ENCODE data around the gene BNIP5.

The BNIP5 gene

GRCh38 chr6:36317623-36318022, 19.1 kb downstream of the BNIP5 start:
- Histone ChIP-seq H3K79me2 (ENCODE audit: insufficient read depth, low read length) (no peaks in the 10 kb centered on the region), H4K20me1 (ENCODE audit: insufficient read depth, low read length, poor library complexity, severe bottlenecking) (no peaks in the 10 kb centered on the region), H3K36me3 (ENCODE audit: insufficient read depth, low read length) (no peaks in the 10 kb centered on the region), H3F3A (ENCODE audit: low read depth) (no peaks in the 10 kb centered on the region), H3K4me1 (ENCODE audit: insufficient read depth, low read length, poor library complexity, severe bottlenecking) (no peaks in the 10 kb centered on the region), H3K4me3 (ENCODE audit: low read length, poor library complexity, severe bottlenecking) (no peak overlapping the region), H3K27me3 (ENCODE audit: insufficient read depth, low read length, poor library complexity, severe bottlenecking) (no peaks in the 10 kb centered on the region), H3K9me3 (ENCODE audit: insufficient read depth, low read depth, low read length) (no peaks in the 10 kb centered on the region), H3K4me2 (ENCODE audit: low read depth, low read length, poor library complexity, severe bottlenecking) (no peak overlapping the region), H3K9me2 (replicated peaks; ENCODE audit: low read depth, low read length) (no peaks in the 10 kb centered on the region), H2AFZ (ENCODE audit: low read length) (no peak overlapping the region), H3K9ac (ENCODE audit: low read depth, low read length, poor library complexity, severe bottlenecking) (no peak overlapping the region)
- TF ChIP-seq CTCF (conservative IDR thresholded peaks at IDR 0.05; ENCODE audit: low read length) (no peak), EZH2phosphoT487 (IDR thresholded peaks at IDR 0.05; ENCODE audit: borderline replicate concordance) (no peak)

GRCh38 chr6:36315921-36316320, 20.8 kb downstream of the BNIP5 start:
- TF ChIP-seq EZH2phosphoT487 (IDR thresholded peaks at IDR 0.05; ENCODE audit: borderline replicate concordance) (no peak), CTCF (conservative IDR thresholded peaks at IDR 0.05; ENCODE audit: low read length) (no peak)
- H3K36me3 ChIP-seq (ENCODE audit: insufficient read depth, low read length): no peaks in the 10 kb centered on the region
- no peaks in the 10 kb centered on the region for H3K27me3 ChIP-seq (ENCODE audit: insufficient read depth, low read length, poor library complexity, severe bottlenecking)
- H3K4me3 ChIP-seq (ENCODE audit: low read length, poor library complexity, severe bottlenecking): no peak overlapping the region
- no peaks in the 10 kb centered on the region for H3K9me2 ChIP-seq (replicated peaks; ENCODE audit: low read depth, low read length)
- no peak overlapping the region for H3K9ac ChIP-seq (ENCODE audit: low read depth, low read length, poor library complexity, severe bottlenecking)
- H2AFZ ChIP-seq (ENCODE audit: low read length): no peak overlapping the region
- no peaks in the 10 kb centered on the region for H4K20me1 ChIP-seq (ENCODE audit: insufficient read depth, low read length, poor library complexity, severe bottlenecking)
- H3K9me3 ChIP-seq (ENCODE audit: insufficient read depth, low read depth, low read length): no peaks in the 10 kb centered on the region
- no peak overlapping the region for H3K4me2 ChIP-seq (ENCODE audit: low read depth, low read length, poor library complexity, severe bottlenecking)
- H3F3A ChIP-seq (ENCODE audit: low read depth): no peaks in the 10 kb centered on the region
- no peaks in the 10 kb centered on the region for H3K79me2 ChIP-seq (ENCODE audit: insufficient read depth, low read length)
- no peaks in the 10 kb centered on the region for H3K4me1 ChIP-seq (ENCODE audit: insufficient read depth, low read length, poor library complexity, severe bottlenecking)

GRCh38 chr6:36314221-36315014, 22.3 kb downstream of the BNIP5 start:
- no peaks in the 10 kb centered on the region for H3K27me3 ChIP-seq (ENCODE audit: insufficient read depth, low read length, poor library complexity, severe bottlenecking)
- no peaks in the 10 kb centered on the region for H3K36me3 ChIP-seq (ENCODE audit: insufficient read depth, low read length)
- no peak overlapping the region for H3K9ac ChIP-seq (ENCODE audit: low read depth, low read length, poor library complexity, severe bottlenecking)
- H2AFZ ChIP-seq (ENCODE audit: low read length): no peak overlapping the region
- no peak overlapping the region for H3K4me2 ChIP-seq (ENCODE audit: low read depth, low read length, poor library complexity, severe bottlenecking)
- no peak overlapping the region for H3K4me3 ChIP-seq (ENCODE audit: low read length, poor library complexity, severe bottlenecking)
- no peak for TF ChIP-seq CTCF (conservative IDR thresholded peaks at IDR 0.05; ENCODE audit: low read length)
- no peaks in the 10 kb centered on the region for H3K79me2 ChIP-seq (ENCODE audit: insufficient read depth, low read length)
- no peaks in the 10 kb centered on the region for H3K9me2 ChIP-seq (replicated peaks; ENCODE audit: low read depth, low read length)
- no peaks in the 10 kb centered on the region for H3K9me3 ChIP-seq (ENCODE audit: insufficient read depth, low read depth, low read length)
- no peaks in the 10 kb centered on the region for H3F3A ChIP-seq (ENCODE audit: low read depth)
- no peaks in the 10 kb centered on the region for H4K20me1 ChIP-seq (ENCODE audit: insufficient read depth, low read length, poor library complexity, severe bottlenecking)
- no peaks in the 10 kb centered on the region for H3K4me1 ChIP-seq (ENCODE audit: insufficient read depth, low read length, poor library complexity, severe bottlenecking)
